Germinal center (tissue), 1 donor: Measurements from ENCODE around the gene ITGAL.
A peak's percentile ranks its signal among the peaks of the same experiment; 100 is the strongest.

Experiments
- DNase-seq: peaks from one replicate; pipeline ENCODE4 v3.0.0; 2012; ENCODE audit warnings: mixed read lengths, low spot score

ITGAL gene

GRCh38 chr16:30567160-30567990 is 94.8 kb downstream of the ITGAL start:
- DNase-seq: no peak

GRCh38 chr16:30567991-30568638 is 95.6 kb downstream of the ITGAL start:
- DNase-seq: peak; percentile 26

GRCh38 chr16:30569281-30569680 is 96.7 kb downstream of the ITGAL start:
- DNase-seq: no peak

- no peak for DNase-seq
Measured at GRCh38 chr16:30569746-30570635, 97.4 kb downstream of the ITGAL start.

- peak; percentile 36 for DNase-seq
Measured at GRCh38 chr16:30570636-30571444, 98.3 kb downstream of the ITGAL start.

GRCh38 chr16:30571445-30572322 is 99.1 kb downstream of the ITGAL start, which contains the start of gene ZNF688:
TSS of gene ZNF688 (minus strand) at chr16:30571714. CDS start at chr16:30571629, 85 bp downstream.
- DNase-seq: peak; percentile 98
